Left kidney (tissue), 2 donors: ENCODE results near the gene REPS1. TPM values are rescaled to one million over a fixed set of nuclear protein-coding genes. Genes with fewer than 3 reads are reported as not detected.

Experiments used
- DNase-seq: peaks from one replicate; pipeline ENCODE4 v3.0.0-alpha.2; 2013
- polyA plus RNA-seq: library from polyadenylated mRNA; unstranded; fragments of 120-200 nt; gene quantifications from one replicate; pipeline ENCODE4 v1.2.1, GENCODE V29; 2013; ENCODE audit not compliant: insufficient read length

The REPS1 gene
- polyA plus RNA-seq, 1 donor, result 93.4 TPM

DNA sequence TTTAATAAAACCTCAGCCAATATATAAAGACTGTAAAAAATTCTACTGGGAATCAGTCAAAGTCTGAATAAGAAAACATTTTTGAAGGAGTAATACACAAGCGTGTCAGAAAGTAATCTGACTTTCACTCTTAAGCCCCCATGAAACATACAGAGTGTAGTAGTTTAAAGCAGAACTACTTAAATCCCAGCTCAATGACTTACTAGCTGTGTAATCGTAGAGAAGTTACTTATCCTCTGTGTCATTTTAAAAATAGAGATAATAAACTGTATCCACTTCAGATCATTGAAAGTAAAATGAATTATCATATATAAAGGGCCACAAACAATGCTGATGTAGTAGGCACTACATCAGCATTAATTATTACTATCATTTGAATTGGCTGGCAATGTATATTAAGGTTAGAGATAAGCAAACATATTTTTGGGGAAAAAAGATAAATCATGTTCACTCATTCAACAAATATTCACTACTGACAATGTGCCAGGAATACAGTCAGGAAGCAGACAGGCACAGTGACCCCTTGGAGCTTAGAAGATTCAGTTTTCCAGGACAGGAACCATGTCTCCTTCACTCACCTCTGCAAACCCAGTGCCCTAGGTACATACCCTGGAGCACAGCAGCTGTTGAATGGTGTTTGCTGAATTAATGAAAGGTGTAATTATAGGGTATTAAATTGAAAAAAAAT lies 14.4 kb downstream of the REPS1 start:
- no peak for DNase-seq

DNA sequence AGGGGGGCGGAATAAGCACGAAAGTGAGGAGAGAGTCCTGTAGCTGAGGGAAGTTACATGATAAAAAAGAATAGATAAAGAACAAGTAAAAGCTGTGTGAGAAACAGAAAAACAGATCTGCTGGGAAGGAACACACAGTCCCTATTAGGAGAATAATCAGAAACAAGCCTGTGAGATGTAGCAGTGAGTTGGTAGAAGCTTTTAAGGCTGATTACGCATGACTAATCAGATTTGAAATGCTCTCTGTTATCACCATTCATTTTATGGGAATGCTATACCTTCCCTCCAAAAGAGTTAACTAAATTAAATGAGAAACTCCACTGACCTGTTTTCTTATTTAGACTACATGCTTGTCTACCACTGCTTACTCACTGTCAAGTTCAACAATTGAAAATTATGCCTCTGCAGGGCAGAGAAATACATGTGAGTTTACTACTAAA lies 15.8 kb downstream of the REPS1 start:
- no peak for DNase-seq

DNA sequence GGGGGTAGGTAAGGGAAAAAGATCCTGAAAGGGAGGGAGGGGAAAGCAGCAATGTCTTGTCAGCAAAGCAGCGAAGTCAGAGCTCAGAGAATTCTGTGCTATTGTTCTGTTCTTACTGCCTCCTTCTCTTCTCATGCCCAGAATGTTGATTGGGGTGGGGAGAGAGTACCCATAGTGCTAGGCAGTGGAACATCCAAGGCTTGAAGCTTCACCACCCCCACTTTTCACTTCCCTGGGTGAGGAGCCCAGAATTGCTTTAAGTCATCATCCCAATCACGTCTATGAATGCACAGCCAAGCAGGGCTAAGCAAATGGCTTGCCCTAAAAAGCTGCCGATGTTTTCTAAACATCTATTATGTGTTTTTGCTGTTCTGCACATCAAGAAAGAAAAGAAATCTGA lies 16.5 kb downstream of the REPS1 start:
- DNase-seq, result no peak

DNA sequence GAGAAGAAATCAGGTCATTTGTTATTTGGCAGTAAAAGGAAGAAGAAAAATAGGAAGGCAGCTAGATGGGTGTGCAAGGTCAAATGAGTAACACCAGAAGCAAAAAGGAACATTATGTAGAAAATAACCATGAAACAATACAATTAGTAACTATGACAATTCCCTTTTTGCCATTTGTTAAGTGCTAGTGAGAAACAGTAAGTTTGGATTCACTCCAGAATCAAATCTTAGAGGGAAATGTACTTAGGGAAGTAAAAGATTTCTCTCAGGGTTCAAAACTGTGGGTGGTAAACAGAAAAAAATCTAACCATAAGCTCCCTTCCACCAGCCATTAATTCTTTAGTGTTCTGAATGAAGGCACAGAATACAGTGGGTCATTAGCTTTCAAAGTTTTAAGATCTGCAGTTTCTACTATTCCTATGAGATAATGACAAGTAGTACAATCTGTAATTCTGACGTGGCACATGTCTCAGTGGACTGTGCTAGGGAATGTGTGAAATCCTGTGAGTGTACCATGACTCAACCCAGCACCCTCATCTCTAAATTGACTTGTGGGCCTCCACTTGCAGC lies 17.1 kb downstream of the REPS1 start:
- no peak for DNase-seq

DNA sequence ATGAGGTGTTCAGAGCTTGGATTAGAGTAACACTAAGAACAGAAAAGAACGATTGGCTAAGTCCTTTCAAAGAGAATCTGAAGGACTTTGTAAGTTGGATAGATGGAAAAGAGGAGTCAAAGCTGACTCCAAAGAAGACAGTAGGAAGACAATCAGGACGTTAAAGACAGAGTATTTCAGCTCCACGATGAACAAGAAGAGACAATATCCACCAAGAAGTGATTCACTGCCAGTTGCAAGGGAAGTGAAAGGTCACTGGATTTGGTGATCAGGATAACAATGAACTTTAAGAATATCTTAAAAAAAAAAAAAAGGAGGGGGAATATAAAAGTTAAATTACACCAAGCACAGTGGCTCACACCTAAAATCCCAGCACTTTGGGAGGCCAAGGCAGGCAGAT lies 17.9 kb downstream of the REPS1 start:
- no peak for DNase-seq

DNA sequence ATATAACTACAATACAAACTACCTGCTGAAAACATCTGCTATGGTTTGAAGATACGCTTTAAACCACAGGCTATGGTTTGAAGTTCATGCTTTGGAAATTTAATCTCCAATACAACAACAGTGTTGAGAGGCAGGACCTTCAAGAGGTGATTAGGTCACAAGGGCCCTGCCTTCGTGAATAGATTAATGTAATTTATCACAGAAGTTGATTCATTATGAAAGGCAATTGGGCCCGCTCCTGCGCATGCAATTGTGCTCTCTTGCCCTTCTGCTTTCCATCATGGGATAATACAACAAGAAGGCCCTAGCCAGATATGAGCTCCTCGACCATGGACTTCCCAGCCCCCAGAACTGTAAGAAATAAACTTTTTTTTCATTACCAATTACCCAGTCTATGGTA lies 21.2 kb downstream of the REPS1 start:
- DNase-seq, result no peak

DNA sequence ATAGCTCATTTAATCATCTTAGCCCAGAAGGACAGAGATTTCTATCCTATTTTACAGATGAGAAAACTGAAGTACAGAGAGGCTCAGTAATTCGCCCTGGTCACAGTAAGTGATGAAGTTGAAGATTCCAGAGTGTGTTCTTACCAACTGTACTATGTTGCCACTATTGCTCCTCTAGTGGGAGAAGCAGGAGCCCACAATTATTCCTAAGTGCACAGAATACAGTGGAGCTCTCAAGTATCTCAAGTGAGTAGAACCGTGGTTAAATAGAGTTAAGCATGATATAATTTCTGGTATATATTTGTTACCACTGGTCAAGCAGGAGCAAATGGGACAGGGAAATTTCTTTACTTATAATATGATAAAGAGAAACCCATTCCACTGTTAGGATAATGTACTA lies 22.1 kb downstream of the REPS1 start:
- no peak for DNase-seq

DNA sequence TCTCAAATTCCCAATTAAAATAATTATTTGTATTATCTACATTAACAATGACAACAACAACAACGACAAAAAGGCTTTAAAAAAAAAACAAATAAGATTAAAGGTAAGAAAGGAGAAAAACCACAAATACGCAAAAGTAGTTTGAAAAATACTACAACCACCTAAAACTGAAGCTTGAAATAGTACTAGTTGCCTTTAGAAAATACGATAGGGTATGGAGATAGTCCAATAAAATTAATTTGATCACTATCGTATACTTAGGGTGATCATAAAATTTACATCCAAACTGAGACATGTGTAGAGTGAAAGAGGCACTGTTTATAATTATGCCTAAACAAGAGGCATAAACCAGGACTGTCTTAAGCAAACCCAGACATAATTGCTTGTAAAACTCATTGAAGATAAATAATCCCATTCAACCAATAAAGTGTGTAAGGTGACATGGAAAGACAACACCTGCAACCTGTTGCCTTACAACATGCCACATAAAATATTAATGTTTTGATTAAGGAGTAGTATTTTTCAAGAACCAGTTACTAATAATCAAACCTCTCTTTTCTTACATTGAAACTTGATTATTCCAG lies 22.7 kb downstream of the REPS1 start:
- DNase-seq, result no peak

DNA sequence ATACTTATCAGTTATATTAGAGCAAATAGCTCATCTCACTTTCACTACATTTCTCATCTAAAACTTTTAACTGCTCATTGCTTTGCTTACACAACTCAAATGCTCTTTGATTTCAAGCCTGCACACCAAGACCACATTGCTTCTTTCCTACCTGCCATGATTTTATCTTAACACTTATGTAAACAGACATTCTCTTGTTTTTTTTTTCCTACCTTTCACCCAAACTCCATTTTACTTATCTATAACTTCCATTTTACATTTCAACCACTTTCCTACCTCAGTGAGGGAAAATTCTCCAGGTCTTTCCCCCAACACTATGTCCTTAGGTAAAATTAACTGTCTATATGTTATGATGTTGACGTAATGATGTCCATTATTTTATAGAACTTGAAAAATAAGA lies 24.0 kb downstream of the REPS1 start:
- DNase-seq, result no peak

DNA sequence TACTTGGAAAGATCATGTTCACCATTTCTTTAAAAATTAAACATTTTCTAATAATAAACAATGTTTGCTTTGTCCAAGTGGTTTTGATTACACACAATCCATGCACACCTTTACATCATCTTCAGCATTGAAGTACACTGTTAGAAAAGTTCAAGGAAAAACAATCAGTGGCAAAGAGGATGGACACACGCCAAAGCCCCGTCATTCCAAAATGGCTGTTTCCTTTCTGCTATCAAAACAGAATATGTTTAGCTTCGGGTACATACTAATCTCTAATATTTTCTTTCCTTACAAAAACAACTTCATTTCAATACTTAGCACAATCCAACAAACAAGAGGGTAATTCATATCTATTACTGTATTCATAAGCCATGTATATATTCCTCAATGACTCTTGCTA lies 24.5 kb downstream of the REPS1 start:
- no peak for DNase-seq

DNA sequence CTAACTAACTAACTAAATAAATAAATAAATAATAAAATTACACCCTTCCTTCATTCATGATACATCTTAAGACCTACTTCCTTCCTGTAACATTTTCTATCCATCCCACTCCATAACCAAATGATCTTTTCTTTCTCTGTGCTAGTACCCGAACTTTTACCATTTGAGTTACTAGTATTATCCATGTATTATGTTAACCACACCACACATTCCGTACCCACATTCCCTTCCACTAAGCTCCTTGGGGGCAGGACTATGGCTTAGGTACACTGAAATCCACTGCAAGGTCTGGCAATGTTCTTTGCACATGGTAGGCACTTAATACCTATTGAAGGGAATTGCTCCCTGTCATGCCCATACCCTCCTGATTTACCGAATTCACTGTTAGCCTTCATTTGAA lies 24.9 kb downstream of the REPS1 start:
- DNase-seq, result no peak

DNA sequence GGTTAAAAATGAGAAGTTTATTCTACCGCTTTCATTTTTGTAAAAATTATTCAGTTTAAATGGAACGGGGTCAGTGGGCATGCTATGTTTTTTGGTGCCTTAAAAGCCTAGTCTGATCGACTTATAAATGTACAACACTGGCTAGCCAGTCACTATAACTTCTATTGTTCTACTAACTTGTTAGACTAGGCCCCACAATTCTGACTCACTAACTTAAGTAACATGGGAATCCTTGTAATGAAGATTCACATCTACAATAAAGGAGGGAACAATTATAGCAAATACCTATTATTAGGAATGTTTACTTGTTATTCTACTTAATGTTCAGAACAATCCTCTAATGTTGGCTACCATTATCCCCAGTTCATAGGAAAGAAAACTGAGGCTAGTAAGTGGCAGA lies 28.5 kb downstream of the REPS1 start:
- no peak for DNase-seq

DNA sequence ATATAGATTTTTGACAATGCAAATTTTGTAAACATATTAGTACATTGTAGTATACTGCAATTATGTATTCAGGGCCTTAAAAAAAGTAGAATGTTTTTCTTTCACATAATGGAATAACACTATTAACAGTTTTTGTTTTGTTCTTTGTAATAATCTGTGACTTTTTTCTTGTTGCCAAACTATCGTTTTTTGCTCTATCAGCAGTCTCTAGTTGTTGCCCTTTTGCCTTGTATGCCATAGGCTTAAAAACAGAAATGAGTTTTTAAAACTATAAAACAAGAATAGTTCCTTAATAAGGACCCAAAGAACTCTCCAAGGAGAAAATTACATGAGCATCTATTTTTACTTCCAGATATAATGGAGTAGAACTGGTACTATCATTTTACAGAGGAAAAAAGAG lies 29.5 kb downstream of the REPS1 start:
- no peak for DNase-seq

DNA sequence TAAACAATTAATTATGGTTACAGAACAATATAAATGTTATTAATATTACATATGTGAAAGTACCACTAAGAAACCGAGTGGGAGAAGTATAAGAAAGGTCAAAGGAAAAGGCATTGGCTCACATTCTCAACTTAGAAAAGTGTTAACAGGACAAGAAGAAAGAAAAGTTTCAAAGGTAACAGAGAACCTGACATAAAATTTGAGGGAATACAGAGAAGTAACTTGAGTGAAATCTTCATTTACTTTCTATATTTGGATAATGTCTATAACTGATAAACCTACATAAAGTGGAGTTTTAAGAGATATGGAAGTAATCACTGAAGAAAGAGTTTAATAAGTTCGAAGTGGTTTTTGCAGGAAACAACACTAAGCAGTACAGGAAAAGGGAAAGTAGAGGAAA lies 30.1 kb downstream of the REPS1 start:
- no peak for DNase-seq

DNA sequence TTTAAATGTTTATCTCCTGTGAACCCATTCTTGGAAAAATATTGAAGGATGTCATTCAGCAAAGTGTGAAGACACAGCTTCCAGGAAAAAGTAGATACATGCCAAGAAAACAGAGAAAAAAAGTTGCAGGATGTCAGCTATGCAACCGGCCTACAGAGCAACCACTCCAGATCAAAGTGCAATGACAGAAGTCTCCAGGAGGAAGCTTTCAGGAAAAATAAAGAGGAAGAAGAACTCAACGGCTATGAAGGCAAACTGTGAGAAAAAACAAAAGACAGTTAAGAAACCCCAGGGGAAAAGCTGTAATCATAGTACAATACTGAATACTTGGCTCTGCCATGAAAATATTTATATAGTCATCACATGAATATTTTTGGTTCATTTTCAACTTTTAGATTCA lies 30.6 kb downstream of the REPS1 start:
- DNase-seq, result no peak

DNA sequence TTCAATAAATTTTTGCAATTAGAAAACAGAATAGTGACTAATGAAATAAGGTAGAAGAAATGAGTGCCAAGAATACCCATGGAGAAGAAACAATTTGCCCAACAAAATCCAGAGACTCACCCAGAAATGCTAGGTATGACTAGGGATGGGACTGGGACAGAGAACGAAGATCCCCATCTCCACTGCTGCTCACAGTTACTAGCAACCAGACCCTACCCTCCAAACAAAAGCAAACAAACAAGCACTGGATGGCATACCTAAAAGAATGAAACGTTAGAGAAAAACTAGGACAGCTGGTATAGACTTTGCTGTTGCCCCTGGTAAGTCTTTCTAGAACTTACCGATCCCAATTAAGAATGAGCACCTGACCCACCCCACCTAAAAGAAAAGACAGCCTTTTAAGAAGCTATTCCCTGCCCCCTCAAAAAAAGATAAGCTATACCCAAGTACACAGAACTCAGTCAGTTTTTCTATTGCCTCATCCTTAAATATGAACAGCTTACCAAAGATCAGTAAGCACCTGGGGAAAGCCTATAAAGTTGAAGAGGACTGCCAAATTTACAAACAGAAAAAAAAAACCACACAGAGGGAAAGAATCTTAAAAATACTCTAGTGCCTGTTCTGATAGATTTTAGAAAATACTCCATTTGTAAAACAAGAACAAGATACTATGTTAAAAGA lies 31.7 kb downstream of the REPS1 start:
- DNase-seq, result no peak

DNA sequence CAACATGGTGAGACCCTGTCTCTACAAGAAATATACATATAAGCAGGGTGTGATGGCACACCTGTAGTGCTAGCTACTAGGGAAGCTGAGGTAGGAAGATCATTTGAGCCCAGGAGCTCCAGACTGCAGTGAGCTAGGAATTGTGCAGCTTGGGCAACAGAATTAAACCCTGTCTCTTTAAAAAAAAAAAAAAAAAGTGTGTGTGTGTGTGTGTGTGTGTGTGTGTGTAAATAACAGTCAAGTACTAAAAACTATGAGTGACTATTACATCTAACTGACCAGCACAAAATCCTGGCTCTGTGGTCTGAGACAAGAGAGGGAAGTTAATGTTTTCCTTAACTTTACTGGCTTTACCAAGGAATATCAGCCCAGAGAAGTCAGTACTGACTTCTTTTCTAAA lies 32.8 kb downstream of the REPS1 start:
- no peak for DNase-seq

DNA sequence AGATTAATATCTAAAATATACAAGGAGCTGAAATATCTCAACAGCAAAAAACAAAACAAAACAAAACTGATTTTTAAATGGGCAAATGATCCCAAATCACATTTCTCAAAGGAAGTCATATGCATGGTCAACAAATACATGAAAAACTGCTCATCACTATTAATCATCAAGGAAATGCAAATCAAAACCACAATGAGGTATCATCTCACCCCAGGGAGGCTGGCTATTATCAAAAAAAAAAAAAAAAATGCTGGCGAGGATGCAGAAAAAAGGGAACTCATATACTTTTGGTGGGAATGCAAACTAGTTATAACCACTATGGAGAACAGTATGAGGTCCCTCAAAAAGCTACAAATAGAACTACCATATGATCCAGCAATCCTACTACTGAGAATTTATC lies 34.6 kb downstream of the REPS1 start:
- no peak for DNase-seq

DNA sequence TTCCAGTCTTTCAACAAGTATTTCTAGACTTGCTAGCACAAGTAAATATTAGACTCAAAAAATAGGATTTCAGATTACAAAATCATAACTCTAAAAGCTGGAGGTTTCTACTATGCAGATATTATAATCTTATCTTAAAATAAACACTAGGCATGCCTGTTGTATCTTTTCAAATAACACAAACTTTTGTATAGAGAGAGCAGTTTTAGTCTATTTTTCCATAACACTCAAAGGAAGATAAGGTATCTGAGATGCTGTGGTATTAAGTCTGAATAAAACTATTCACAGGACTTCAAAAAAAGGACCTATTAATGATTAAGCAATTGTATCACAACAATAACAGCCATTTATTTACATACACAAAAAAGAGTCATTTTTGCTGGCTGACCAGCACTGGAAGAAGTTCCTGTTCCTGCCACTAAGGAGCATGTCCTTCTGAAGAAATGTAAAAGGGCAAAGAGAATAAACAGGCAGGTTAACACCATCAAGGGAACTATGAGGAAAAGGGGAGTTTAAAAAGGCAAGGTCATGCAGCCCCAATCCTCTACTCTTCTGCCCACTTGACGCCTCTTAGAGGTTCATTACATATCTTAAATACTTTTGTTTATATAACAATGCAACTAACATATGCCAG lies 39.4 kb downstream of the REPS1 start:
- no peak for DNase-seq

DNA sequence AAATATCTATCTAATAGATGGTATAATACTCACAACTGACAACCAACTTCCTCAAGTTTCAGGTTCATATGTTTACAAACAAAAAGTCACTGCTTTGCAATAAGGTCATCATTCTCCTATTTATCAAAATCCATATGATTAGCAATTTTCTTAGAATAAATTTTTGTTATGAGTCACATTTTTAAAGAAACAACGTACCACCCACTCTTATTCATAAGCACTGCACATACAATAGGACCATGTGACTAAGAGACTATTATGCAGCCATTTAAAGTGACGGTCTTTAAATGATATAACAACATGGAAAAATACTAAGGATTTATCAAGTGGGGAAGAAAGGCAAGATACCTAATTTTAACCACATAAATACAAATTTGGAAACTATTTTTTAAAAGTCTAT lies 40.0 kb downstream of the REPS1 start:
- no peak for DNase-seq

DNA sequence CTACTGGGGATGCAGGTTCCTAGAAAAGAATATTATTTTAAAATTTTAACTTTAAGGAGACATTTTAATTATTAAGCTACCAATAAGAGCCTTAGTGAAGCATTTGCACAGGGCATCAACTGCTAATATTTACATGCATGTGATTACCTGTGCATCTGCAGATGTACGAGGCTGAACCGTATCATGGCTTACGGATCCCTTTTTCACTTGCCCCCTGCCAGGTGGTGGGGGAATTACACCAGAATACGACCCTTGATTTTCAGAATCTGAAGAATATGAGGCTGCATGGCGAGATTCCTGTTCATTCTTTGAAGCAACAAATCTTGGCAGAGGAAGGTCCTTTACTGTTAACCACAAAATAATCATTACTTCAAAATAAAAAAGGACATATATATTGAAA lies 42.7 kb downstream of the REPS1 start:
- DNase-seq, result no peak

DNA sequence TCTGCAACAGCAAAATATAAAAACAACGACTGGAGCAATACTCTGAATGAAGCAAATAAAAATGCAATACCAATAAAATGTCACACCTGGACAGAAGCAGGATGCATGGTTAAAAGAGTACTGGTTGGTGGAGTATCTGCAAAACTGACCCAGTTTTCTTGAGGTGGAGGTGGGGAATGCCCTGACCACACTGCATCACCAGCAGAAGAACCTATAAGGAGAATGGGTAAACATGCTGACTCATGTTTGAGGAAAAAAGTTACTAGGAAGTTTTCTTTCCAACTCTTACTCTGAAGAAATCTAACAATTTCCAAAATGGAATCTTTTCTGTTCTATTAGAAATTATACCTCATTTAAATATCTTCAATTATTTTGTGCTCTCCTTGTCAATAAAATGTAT lies 43.6 kb downstream of the REPS1 start:
- DNase-seq, result no peak

DNA sequence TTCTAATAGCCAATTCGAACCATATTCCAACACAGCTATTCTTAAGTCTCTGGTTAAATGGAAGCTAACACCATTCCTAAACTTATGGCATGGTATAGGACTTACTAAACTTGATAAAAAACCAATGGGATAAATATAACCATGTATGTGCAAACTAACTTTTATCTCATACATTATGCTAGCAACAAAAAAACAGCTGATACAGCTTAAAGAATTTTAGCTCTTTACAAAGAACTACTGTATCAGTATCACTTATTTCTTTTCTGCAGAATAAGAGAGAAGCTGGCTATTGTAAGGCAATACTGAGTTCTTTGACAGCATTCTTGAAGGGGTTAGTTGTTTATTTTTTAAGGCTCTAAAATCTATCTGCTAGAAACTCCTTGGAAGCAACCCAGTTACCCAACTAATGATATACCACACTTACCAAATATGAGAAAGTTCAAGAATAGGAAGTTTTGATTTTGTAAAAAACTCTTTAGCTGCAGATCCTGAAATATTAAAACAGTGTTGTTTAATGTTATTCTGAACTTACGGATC lies 44.9 kb downstream of the REPS1 start:
- no peak for DNase-seq
